Esophagus (tissue), 2 donors: ENCODE data around the gene ZNF32. TPM values are rescaled to one million over a fixed set of nuclear protein-coding genes. Genes with fewer than 3 reads are reported as not detected.
A peak's percentile ranks its signal among the peaks of the same experiment; 100 is the strongest.
"Not testable (repeated sequence)": the region's sequence is repeated elsewhere in the genome, so short reads cannot be mapped to it uniquely, and the experiment has no call there.

Experiments used
- H3K27ac ChIP-seq, 2 donors: one replicate each; pipeline ENCODE4 v1.5.1; 2013; ENCODE audit warnings: low read depth in 2 of 2, mild to moderate bottlenecking in 2 of 2, inconsistent platforms in 1 of 2, low read length in 1 of 2, moderate library complexity in 1 of 2
- H3K27me3 ChIP-seq, 2 donors: one replicate each; pipeline ENCODE4 v1.6.1; 2013; ENCODE audit warnings: low read length in 2 of 2, control low read depth in 1 of 2, mild to moderate bottlenecking in 1 of 2; ENCODE audit not compliant: insufficient read depth in 2 of 2, control insufficient read depth in 1 of 2
- H3K36me3 ChIP-seq, 2 donors: one replicate each; pipeline ENCODE4 v1.6.1; 2013; ENCODE audit warnings: low read length in 1 of 2; ENCODE audit not compliant: control insufficient read depth in 2 of 2, insufficient read depth in 2 of 2
- H3K4me1 ChIP-seq, 2 donors: one replicate each; pipeline ENCODE4 v1.6.1; 2013; ENCODE audit warnings: low read length in 1 of 2; ENCODE audit not compliant: control insufficient read depth in 2 of 2, insufficient read depth in 2 of 2
- H3K4me3 ChIP-seq, 2 donors: one replicate each; pipeline ENCODE4 v1.5.1; 2013; ENCODE audit warnings: low read length in 2 of 2, mild to moderate bottlenecking in 2 of 2, low read depth in 1 of 2, moderate library complexity in 1 of 2
- H3K9me3 ChIP-seq, 2 donors: one replicate each; pipeline ENCODE4 v1.6.1; 2013; ENCODE audit warnings: mild to moderate bottlenecking in 2 of 2, low read depth in 1 of 2, low read length in 1 of 2, moderate library complexity in 1 of 2; ENCODE audit not compliant: control insufficient read depth in 2 of 2, insufficient read depth in 1 of 2
- WGBS, 2 donors: extraction: QIAGEN DNeasy Blood & Tissue Kit; methylation state at CpG; one replicate each; pipeline ENCODE4 v1.1.7; 2013; 5-methylcytosine and 5-hydroxymethylcytosine counted together
- polyA plus RNA-seq, 2 donors: library from polyadenylated mRNA; stranded (reverse); fragments of 200-250 nt; gene quantifications; one replicate each; pipeline ENCODE4 v1.2.3, GENCODE V29; 2013
- donor health status: healthy with polysubstance abuse.
- donor health status: Bipolar disorder and iron deficiency.

Gene ZNF32
- polyA plus RNA-seq, 2 donors, result 19.9 to 23.0 TPM

DNA sequence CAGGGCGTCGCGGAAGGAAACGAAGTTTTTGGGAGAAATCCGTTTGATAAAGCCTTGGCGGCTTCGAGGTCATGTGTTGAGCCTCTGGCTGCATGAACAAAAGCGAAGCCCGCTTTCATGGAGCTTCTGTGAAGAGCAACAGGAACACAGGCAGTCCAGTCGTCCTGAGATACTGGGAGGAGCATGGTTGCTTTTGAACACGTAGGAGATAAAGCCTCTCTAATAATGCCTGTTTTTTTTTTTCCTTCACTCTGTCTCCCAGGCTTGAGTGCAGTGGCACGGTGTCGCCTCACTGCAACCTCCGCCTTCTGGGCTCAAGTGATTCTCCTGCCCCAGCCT is 473 bp upstream of the ZNF32 start:
- 19 to 22% methylated on average over 14 of the region's 14 CpGs for WGBS, 2 donors
- peaks cover 6 to 11% of the 10 kb centered on the region in 2 donors for H3K9me3 ChIP-seq
- peak overlapping the region; percentile 57 to 66 for H3K27ac ChIP-seq
- peak overlapping the region; percentile 81 to 82 for H3K4me3 ChIP-seq
- no peaks in the 10 kb centered on the region for H3K4me1 ChIP-seq
- no peaks in the 10 kb centered on the region for H3K27me3 ChIP-seq
- H3K36me3 ChIP-seq, result peaks cover 11 to 15% of the 10 kb centered on the region in 2 donors

DNA sequence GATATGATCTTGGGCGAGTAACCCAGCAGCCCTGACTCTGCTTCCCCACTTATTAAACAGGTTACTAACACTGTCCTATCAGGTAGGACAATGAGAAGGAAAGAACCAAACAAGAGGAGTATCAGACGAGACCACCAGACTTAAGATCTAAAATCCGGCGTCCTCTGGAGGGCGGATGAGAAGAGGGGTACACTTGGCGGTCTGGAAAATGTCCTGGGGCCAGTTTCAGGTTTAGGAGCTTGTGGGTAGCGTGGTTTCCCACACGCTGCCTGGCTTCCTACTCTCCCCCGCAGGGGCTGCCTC is 635 bp downstream of the ZNF32 start:
- WGBS, 2 donors, result 30 to 47% methylated on average over 9 of the region's 9 CpGs

GRCh38 chr10:43647576-43647975 is 1.1 kb downstream of the ZNF32 start:
- H3K4me3 ChIP-seq, result no peak overlapping the region
- H3K27ac ChIP-seq, result no peak overlapping the region
- H3K27me3 ChIP-seq, result no peaks in the 10 kb centered on the region
- H3K9me3 ChIP-seq, result peaks cover 11 to 15% of the 10 kb centered on the region in 2 donors
- 96 to 98% methylated on average over 6 of the region's 6 CpGs for WGBS, 2 donors
- peaks cover 15 to 19% of the 10 kb centered on the region in 2 donors for H3K36me3 ChIP-seq
- H3K4me1 ChIP-seq, result no peaks in the 10 kb centered on the region

More for the DNA sequence above, 635 bp downstream of the ZNF32 start:
- Histone ChIP-seq H3K36me3 (peaks cover 15 to 19% of the 10 kb centered on the region in 2 donors), H3K4me1 (no peaks in the 10 kb centered on the region), H3K9me3 (peaks cover 11 to 15% of the 10 kb centered on the region in 2 donors), H3K27me3 (no peaks in the 10 kb centered on the region), H3K4me3 (peak overlapping the region; percentile 81 to 82), H3K27ac (peak overlapping the region in 1 of 2 donors; percentile 65)

DNA sequence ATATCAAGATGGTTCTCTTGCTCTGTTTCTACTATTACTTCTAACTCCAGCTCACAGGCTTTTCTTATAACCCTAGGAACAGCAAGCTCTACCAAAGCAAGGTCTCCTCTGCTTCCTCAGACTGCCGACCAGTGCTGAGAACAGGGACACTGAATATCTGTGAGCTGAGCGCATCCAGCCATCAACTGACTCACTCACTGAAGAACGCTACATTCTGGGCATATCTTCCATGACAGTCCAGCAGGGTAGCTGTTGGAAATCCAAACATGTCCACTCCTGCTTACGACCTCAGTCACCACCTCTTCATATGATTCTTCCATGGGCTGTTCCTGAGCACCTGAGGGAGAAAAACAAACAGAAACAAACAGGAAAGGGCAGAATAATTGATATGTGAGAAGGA is 2.8 kb downstream of the ZNF32 start:
- Histone ChIP-seq H3K36me3 (peaks cover 15 to 19% of the 10 kb centered on the region in 2 donors), H3K4me3 (no peak overlapping the region), H3K9me3 (peaks cover 13 to 19% of the 10 kb centered on the region in 2 donors), H3K27me3 (no peaks in the 10 kb centered on the region), H3K4me1 (no peaks in the 10 kb centered on the region), H3K27ac (no peak overlapping the region)
- 96 to 99% methylated on average over 4 of the region's 4 CpGs for WGBS, 2 donors

DNA sequence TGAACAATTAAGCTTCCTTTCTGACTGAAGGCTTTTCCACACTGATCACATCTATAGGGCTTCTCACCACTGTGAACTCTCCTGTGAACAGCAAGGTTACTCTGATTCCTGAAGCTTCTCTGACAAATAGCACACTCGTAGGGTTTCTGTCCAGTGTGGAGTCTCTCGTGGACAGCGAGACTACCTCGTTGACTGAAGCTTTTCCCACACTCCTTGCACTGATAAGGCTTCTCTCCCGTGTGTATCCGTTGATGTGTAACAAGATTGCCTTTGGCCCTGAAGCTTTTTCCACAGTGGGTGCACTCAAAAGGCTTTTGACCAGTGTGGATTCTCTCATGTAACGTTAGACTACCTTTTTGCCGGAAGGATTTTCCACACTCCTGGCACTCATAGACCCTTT is 4.4 kb downstream of the ZNF32 start:
- Histone ChIP-seq H3K27ac (no peak overlapping the region), H3K9me3 (peaks cover 13 to 19% of the 10 kb centered on the region in 2 donors), H3K36me3 (peaks cover 15 to 19% of the 10 kb centered on the region in 2 donors), H3K4me3 (no peak overlapping the region), H3K27me3 (no peaks in the 10 kb centered on the region), H3K4me1 (no peaks in the 10 kb centered on the region)
- 98% methylated on average over 8 of the region's 8 CpGs for WGBS, 2 donors

DNA sequence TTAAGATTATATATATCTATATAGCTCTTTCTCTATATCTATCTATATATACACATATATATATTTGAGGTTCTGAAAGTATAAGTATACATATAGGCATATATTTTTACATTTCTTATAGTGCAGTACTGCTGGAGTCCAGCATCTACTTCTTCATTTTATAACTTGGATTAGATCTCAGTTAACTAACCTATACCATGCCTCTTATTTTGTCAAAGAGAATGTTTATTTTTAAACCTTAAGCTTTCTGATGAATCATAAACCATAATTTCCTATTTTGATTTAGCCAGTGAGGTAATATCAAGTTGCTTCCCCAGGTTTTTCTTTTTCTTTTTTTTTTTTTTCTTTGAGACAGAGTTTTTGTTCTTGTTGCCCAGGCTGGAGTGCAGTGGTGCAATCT is 8.1 kb downstream of the ZNF32 start:
- no peaks in the 10 kb centered on the region for H3K27me3 ChIP-seq
- no peak overlapping the region for H3K27ac ChIP-seq
- H3K4me1 ChIP-seq, result no peaks in the 10 kb centered on the region
- H3K4me3 ChIP-seq, result no peak overlapping the region
- peaks cover 11 to 15% of the 10 kb centered on the region in 2 donors for H3K36me3 ChIP-seq
- H3K9me3 ChIP-seq, result peaks cover 9 to 14% of the 10 kb centered on the region in 2 donors

- H3K27me3 ChIP-seq, H3K36me3 ChIP-seq, H3K4me3 ChIP-seq, H3K9me3 ChIP-seq, H3K4me1 ChIP-seq, H3K27ac ChIP-seq: not testable (repeated sequence)
- 53 to 56% methylated on average over 1 of the region's 1 CpG for WGBS, 2 donors
Measured at GRCh38 chr10:43635816-43636215, 12.9 kb downstream of the ZNF32 start.

GRCh38 chr10:43628956-43629355 is 19.7 kb downstream of the ZNF32 start:
- H3K4me3 ChIP-seq, result no peak overlapping the region

GRCh38 chr10:43627942-43628341 is 20.7 kb downstream of the ZNF32 start:
- Histone ChIP-seq H3K36me3 (no peaks in the 10 kb centered on the region), H3K27ac (no peak overlapping the region), H3K4me3 (no peak overlapping the region), H3K9me3 (no peaks in the 10 kb centered on the region), H3K27me3 (no peaks in the 10 kb centered on the region), H3K4me1 (no peaks in the 10 kb centered on the region)
- 26 to 45% methylated on average over 1 of the region's 1 CpG for WGBS, 2 donors

More at GRCh38 chr10:43628956-43629355, 19.7 kb downstream of the ZNF32 start:
- no peaks in the 10 kb centered on the region for H3K4me1 ChIP-seq
- no peaks in the 10 kb centered on the region for H3K9me3 ChIP-seq
- WGBS, 2 donors, result 87 to 89% methylated on average over 4 of the region's 4 CpGs
- H3K27ac ChIP-seq, result no peak overlapping the region
- H3K27me3 ChIP-seq, result no peaks in the 10 kb centered on the region
- no peaks in the 10 kb centered on the region for H3K36me3 ChIP-seq

- Histone ChIP-seq H3K9me3 (peaks cover 2 to 4% of the 10 kb centered on the region in 2 donors), H3K36me3 (no peaks in the 10 kb centered on the region), H3K4me1 (no peaks in the 10 kb centered on the region), H3K27me3 (no peaks in the 10 kb centered on the region), H3K27ac (no peak overlapping the region), H3K4me3 (no peak overlapping the region)
- 58 to 67% methylated on average over 3 of the region's 3 CpGs for WGBS, 2 donors
Measured at GRCh38 chr10:43623351-43623750, 25.3 kb downstream of the ZNF32 start.
